GM18502 (cell line): Measurements from ENCODE around the gene BFAR.
"Not testable (repeated sequence)": the region's sequence is repeated elsewhere in the genome, so short reads cannot be mapped to it uniquely, and the experiment has no call there.

Experiments
- ATAC-seq: cut with Tn5 transposase; IDR thresholded peaks from one replicate; pipeline ENCODE4 v1.9.1; 2021; ENCODE audit warnings: mild to moderate bottlenecking; ENCODE audit not compliant: unreplicated experiment, poor library complexity

The BFAR gene

DNA sequence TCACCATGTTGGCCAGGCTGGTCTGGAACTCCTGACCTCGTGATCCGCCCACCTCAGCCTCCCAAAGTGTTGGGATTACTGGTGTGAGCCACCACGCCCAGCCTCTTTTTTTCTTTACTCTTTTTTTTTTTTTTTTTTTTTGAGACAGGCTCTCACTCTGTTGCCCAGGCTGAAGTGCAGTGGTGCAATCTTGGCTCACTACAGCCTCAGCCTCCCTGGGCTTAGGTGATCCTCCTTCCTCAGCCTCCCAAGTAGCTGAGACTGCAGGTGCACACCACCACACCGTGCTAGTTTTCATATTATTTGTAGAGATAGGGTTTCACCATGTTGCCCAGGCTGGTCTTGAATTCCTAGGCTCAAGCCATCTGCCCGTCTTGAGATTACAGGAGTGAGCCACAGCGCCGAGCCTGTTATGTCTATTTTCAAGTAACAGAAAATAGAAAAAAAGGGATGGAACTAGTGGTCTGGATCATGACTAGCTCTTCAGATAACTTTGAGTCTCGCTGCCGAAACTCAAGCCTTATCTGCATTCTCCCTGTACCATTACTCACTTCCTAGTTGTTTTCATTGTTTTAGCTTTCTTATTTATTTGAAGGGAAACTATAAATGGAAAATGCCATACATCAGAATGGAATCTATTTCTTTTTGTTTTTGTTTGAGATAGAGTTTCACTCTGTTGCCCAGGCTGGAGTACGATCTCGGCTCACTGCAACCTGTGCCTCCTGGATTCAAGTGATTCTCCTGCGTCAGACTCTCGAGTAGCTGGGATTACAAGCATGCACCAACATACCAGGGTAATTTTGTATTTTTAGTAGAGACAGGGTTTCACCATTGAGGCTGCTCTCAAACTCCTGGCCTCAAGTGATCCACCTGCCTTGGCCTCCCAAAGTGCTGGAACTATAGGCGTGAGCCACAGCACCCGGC is 53.4 kb downstream of the BFAR start:
- ATAC-seq = not testable (repeated sequence)

DNA sequence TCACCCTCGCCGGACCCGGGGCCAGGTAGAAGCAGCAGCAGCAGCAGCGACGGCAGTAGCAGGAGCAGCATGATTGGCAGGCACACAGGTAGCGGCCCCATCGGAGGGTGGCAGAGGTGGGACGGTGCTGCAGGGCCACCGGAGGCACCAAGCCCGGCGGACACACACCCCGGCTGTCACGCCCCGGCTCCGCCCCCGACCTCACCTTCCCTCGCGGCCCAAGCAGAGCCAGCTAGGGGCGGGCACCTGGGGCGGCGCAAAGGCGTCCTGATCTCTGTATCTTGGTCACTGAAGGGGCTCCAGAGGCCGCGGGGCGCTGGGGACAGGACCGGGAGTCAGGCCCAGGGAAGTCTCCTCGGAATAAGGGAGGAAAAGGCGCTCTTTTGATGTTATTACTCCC is 61.4 kb downstream of the BFAR start, which contains the start of gene PLA2G10:
TSS of gene PLA2G10 (minus strand) at position 180 of the 400 bp plus-strand sequence. CDS start at position 101, 79 bp downstream.
- ATAC-seq = not testable (repeated sequence)

DNA sequence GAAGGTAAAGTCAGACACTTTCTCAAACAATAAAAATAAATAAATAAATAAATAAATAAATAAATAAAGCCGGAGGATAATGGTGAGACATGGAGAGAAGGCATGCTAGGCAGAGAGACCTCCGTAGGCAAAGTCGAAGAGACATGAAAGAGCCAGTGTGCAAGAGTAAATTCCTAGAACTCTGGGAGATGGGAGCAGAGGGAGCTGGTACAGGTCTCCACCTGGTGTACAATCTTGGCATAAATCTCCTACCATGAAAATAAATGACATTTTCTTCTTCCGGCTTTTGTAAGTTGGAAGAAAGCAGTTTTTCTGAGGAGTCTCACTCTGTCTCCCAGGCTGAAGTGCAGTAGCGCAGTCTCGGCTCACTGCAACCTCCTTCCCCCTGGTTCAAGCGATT is 69.1 kb downstream of the BFAR start:
- not testable (repeated sequence) for ATAC-seq

DNA sequence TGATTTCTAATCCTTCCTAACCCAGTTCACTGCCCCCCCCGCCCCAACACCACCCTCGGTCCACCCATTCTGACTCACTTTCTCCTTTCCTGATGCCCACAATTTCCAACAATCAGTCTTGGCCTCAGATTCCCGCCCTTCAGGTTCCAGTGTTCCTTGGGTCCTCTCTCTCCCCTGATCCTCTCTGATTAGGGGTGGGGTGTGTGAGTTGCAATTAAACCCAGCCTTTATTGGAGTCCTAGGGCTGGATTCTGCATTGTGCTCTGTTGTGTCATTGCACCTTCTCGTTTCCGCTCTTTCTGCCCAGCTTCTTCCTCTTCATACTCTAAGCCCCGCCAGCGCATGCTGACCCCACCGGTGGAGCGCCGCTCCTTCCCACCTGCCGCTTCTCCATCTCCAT is 69.9 kb downstream of the BFAR start:
- ATAC-seq = not testable (repeated sequence)

DNA sequence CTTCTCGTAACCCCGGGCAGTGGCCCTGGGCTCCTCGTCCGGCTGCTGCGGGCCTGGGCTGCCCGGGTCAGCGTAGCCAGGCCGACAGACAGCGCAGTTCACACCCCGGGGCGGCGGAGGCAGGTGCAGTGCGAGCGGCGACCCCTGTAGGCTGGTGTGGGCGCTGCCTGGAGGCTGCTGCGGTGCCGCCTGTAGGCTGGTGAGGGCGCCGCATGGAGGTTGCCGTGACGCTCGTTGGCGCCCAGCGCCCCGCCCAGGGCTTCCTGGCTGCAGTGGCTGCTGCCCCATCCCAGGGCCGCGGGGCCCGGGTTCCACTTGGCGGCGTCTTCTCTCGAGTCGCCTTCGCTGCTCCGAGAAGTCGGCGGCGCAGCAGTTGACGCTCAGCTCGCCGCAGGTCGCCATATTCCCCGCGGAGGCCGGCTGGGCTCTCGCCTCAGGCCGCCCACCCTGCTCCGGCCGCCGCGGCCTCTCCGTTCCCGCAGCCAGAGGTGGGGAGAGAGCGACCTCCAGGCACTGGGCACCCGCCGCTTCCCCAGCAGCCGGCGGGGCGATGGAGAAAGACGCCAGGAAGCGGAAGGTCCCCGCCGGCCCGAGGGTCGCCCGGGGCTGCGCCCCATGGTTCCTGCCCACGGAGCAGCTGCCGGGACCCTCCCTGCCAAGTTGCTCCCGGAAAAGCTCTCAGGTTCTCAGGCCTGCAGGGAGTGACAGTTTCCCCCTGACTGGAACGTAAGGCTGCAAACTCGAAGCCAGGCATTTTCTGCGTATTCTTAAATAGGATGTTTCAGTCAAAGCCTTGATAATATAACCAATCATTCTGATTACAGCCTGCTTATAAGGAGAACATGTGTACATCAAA is 70.6 kb downstream of the BFAR start, which contains the start of gene NPIPA3:
TSS of gene NPIPA3 (plus strand) at position 256 of the 856 bp plus-strand sequence. CDS start 5,533 bp downstream, outside the sequence.
- ATAC-seq = peak; percentile 99
